Measurements from ENCODE around the gene PA2G4. TPM values are rescaled to one million over a fixed set of nuclear protein-coding genes. Genes with fewer than 3 reads are reported as not detected.
A peak's percentile ranks its signal among the peaks of the same experiment; 100 is the strongest.

PA2G4 gene
- total and polyA plus RNA-seq, 10 of the 15 experiments (the other 5 are each of a cell fraction or from before 2014, with no cell fraction given): 148 to 514 (median 406) TPM

GRCh38 chr12:56119361-56119796, 15.0 kb downstream of the PA2G4 start (continued):
- TF ChIP-seq PKNOX1 (IDR thresholded peaks at IDR 0.05): no peak
- no peak for TF ChIP-seq MLLT1 (IDR thresholded peaks at IDR 0.05)
- 0 out of 2 replicates have a peak, but pooled peaks have one; percentile 28 for TF ChIP-seq SMARCA5 (IDR thresholded peaks at IDR 0.05)
- TF ChIP-seq RELB (IDR thresholded peaks at IDR 0.05; ENCODE audit: low read depth): peak; percentile 67
- no peak for TF ChIP-seq ATF2 (IDR thresholded peaks at IDR 0.05; ENCODE audit: low read length)
- no peak for TF ChIP-seq ZNF687 (IDR thresholded peaks at IDR 0.05)
- no peak for TF ChIP-seq NR2C1 (IDR thresholded peaks at IDR 0.05)
- TF ChIP-seq FOXK2 (IDR thresholded peaks at IDR 0.05): no peak
- peak; percentile 51; the same call in 1 of the 2 replicates for TF ChIP-seq YY1 (IDR thresholded peaks at IDR 0.05; ENCODE audit: low read depth, low read length)
- TF ChIP-seq BCL3 (IDR thresholded peaks at IDR 0.05; ENCODE audit: borderline replicate concordance, insufficient read depth, low read depth, low read length, poor library complexity, severe bottlenecking): no peak
- no peak for TF ChIP-seq NFYB (IDR thresholded peaks at IDR 0.05; ENCODE audit: insufficient read depth, low read depth, low read length)
- no peak for TF ChIP-seq EZH2 (IDR thresholded peaks at IDR 0.05; ENCODE audit: borderline replicate concordance, control insufficient read depth, low read depth, low read length)
- TF ChIP-seq TARDBP (IDR thresholded peaks at IDR 0.05; ENCODE audit: borderline replicate concordance): no peak
- no peak for TF ChIP-seq ZBTB33 (IDR thresholded peaks at IDR 0.05)
- no peak for TF ChIP-seq SUZ12 (IDR thresholded peaks at IDR 0.05; ENCODE audit: unreplicated experiment)
